ENCODE measurements around the gene NLRP7. TPM values are rescaled to one million over a fixed set of nuclear protein-coding genes. Genes with fewer than 3 reads are reported as not detected.
"Not testable (repeated sequence)": the region's sequence is repeated elsewhere in the genome, so short reads cannot be mapped to it uniquely, and the experiment has no call there.

The NLRP7 gene
- polyA plus RNA-seq (2011; rRNA removed) = not detected in 2 replicates
- not detected in 2 replicates for polyA minus RNA-seq (2011; rRNA and poly(A)+ RNA removed)

DNA sequence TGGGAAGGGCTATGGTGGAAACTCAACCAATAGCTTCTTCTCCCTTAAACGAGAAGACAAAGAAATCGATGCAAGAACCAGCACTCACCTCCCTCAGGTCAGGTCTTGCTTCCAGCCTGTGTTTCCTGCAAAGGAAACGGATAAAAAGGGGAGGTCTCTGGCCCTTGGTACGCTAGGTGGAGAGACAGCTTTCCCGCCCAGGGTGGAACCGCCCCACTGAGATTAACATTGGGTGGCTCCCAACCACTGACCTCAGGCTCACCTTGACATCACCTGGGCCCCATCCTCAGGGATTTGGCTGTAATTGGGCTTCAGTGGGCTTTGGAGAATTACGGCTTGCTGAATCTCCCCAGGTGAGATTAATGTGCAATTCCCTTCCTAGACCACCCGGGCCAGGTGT is at the start of gene NLRP7:
Gene NLRP7, minus strand, starts transcription at position 150 of the 400 bp plus-strand sequence.
- Histone ChIP-seq H3K4me3 (ENCODE audit: low read depth, low read length) (no peak within 1 kb of the TSS), H3K27me3 (ENCODE audit: control insufficient read depth, insufficient read depth, low read length) (no peaks in the 10 kb centered on the region), H3K36me3 (ENCODE audit: control insufficient read depth, insufficient read depth, low read length) (no peaks in the 10 kb centered on the region)
- DNase-seq (ENCODE audit: low read depth) = no peak
- no peak for TF ChIP-seq CTCF (IDR thresholded peaks at IDR 0.05; ENCODE audit: insufficient read depth, low read depth, low read length)
- ChIA-PET POLR2A (no interaction called here), CTCF (no interaction called here)

DNA sequence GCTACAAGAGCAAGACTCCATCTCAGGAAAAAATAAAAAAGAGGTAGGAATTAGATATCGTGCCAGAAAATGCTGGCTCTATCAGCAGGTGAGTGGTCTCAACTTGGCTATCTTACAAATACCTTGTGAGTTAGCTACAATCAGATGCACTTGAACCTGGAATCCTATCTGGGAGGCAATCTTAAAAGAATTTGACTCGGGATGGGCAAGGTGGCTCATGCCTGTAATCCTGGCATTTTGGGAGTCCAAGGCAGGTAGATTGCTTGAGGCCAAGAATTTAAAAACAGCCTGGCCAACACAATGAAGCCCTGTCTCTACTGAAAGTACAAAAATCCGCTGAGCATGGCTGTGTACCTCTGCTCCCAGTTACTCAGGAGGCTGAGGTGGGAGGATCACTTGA is 48.2 kb upstream of the NLRP7 start:
- POLR2A ChIA-PET = no interaction called here

GRCh38 chr19:54989531-54989930 is 42.2 kb upstream of the NLRP7 start:
- DNase-seq (ENCODE audit: low read depth); H3K4me3 ChIP-seq (ENCODE audit: low read depth, low read length); POLR2A ChIA-PET; H3K36me3 ChIP-seq (ENCODE audit: control insufficient read depth, insufficient read depth, low read length); H3K27me3 ChIP-seq (ENCODE audit: control insufficient read depth, insufficient read depth, low read length): not testable (repeated sequence)
- CTCF ChIA-PET = interaction anchor here (0.6 kb wide), 1 partner anchor 1535 kb away, joined by 3 read pairs; no protein-coding TSS in a partner anchor

More for the DNA sequence above, 48.2 kb upstream of the NLRP7 start:
- CTCF ChIA-PET = no interaction called here
- Histone ChIP-seq H3K36me3 (ENCODE audit: control insufficient read depth, insufficient read depth, low read length) (no peaks in the 10 kb centered on the region), H3K4me3 (ENCODE audit: low read depth, low read length) (no peak overlapping the region), H3K27me3 (ENCODE audit: control insufficient read depth, insufficient read depth, low read length) (no peaks in the 10 kb centered on the region)
- no peak for TF ChIP-seq CTCF (IDR thresholded peaks at IDR 0.05; ENCODE audit: insufficient read depth, low read depth, low read length)
- no peak for DNase-seq (ENCODE audit: low read depth)

GRCh38 chr19:54982562-54982961 is 35.2 kb upstream of the NLRP7 start:
- H3K4me3 ChIP-seq (ENCODE audit: low read depth, low read length); POLR2A ChIA-PET; H3K27me3 ChIP-seq (ENCODE audit: control insufficient read depth, insufficient read depth, low read length); CTCF ChIA-PET; H3K36me3 ChIP-seq (ENCODE audit: control insufficient read depth, insufficient read depth, low read length); DNase-seq (ENCODE audit: low read depth): not testable (repeated sequence)

DNA sequence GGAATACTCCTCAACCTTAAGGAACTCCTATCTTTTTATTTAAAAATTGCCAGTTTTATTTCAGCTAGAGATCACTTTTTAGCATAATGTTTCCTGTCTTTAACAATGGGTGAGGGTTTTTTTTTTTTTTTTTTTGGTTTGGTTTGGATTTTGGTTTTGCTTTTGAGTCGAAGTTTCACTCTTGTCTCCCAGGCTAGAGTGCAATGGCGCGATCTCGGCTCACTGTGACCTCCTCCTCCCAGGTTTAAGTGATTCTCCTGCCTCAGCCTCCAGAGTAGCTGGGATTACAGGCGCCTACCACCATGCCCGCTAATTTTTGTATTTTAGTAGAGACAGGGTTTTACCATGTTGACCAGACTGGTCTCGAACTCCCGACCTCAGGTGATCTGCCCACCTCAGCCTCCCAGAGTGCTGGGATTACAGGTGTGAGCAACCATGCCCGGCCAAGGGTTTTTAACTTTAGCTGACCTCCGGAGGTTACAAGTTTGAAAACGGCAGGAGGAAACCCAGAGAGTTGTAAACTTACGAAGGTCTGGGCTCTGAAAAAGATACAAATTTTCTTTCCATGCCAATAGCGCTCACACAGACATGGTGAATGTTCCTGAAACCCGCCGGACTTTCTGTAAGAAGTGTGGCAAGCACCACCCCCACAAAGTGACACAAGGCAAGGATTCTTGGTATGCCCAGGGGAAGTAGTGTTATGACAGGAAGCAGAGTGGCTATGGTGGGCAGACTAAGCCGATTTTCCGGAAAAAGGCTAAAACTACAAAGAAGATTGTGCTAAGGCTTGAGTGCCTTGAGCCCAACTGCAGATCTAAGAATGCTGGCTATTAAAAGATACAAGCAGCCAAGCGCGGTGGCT is 26.1 kb upstream of the NLRP7 start:
- CTCF ChIA-PET; H3K4me3 ChIP-seq (ENCODE audit: low read depth, low read length); DNase-seq (ENCODE audit: low read depth); H3K27me3 ChIP-seq (ENCODE audit: control insufficient read depth, insufficient read depth, low read length); H3K36me3 ChIP-seq (ENCODE audit: control insufficient read depth, insufficient read depth, low read length); POLR2A ChIA-PET: not testable (repeated sequence)

- H3K27me3 ChIP-seq (ENCODE audit: control insufficient read depth, insufficient read depth, low read length); H3K36me3 ChIP-seq (ENCODE audit: control insufficient read depth, insufficient read depth, low read length); CTCF ChIA-PET; H3K4me3 ChIP-seq (ENCODE audit: low read depth, low read length); DNase-seq (ENCODE audit: low read depth); POLR2A ChIA-PET: not testable (repeated sequence)
Measured at GRCh38 chr19:54971446-54971845, 24.1 kb upstream of the NLRP7 start.

GRCh38 chr19:54969647-54970046 is 22.3 kb upstream of the NLRP7 start:
- no peak for DNase-seq (ENCODE audit: low read depth)
- H3K27me3 ChIP-seq (ENCODE audit: control insufficient read depth, insufficient read depth, low read length) = no peaks in the 10 kb centered on the region
- ChIA-PET POLR2A (no interaction called here), CTCF (no interaction called here)
- TF ChIP-seq CTCF (IDR thresholded peaks at IDR 0.05; ENCODE audit: insufficient read depth, low read depth, low read length) = no peak
- H3K4me3 ChIP-seq (ENCODE audit: low read depth, low read length) = no peak overlapping the region
- H3K36me3 ChIP-seq (ENCODE audit: control insufficient read depth, insufficient read depth, low read length) = no peaks in the 10 kb centered on the region

Data from BJ (cell line).